ENCODE data around the gene PLSCR1. TPM values are rescaled to one million over a fixed set of nuclear protein-coding genes. Genes with fewer than 3 reads are reported as not detected.

Gene PLSCR1
- total RNA-seq, 1 donor from 2014 or later = 25.4 TPM

GRCh38 chr3:146521394-146521793 lies 23.0 kb downstream of the PLSCR1 start:
- intact Hi-C loops (cut with micrococcal nuclease) = no loop called here
- H3K36me3 ChIP-seq = peaks cover 39% of the 10 kb centered on the region
- no peak for TF ChIP-seq CTCF (IDR thresholded peaks at IDR 0.05; ENCODE audit: borderline replicate concordance)

GRCh38 chr3:146519810-146520209 lies 24.6 kb downstream of the PLSCR1 start:
- DNase-seq = no peak
- Histone ChIP-seq H3K9me3 (replicated peaks) (no peaks in the 10 kb centered on the region), H3K27ac (replicated peaks) (no peak overlapping the region), H3K36me3 (peaks cover 47% of the 10 kb centered on the region), H3K4me1 (peaks cover 22% of the 10 kb centered on the region), H3K4me3 (no peak overlapping the region), H3K27me3 (ENCODE audit: low read depth) (no peaks in the 10 kb centered on the region)
- TF ChIP-seq CTCF (IDR thresholded peaks at IDR 0.05; ENCODE audit: borderline replicate concordance) = no peak
- intact Hi-C loops (cut with micrococcal nuclease) = no loop called here

More at GRCh38 chr3:146521394-146521793, 23.0 kb downstream of the PLSCR1 start:
- Histone ChIP-seq H3K27ac (replicated peaks) (no peak overlapping the region), H3K27me3 (ENCODE audit: low read depth) (no peaks in the 10 kb centered on the region), H3K9me3 (replicated peaks) (no peaks in the 10 kb centered on the region), H3K4me3 (no peak overlapping the region), H3K4me1 (peaks cover 28% of the 10 kb centered on the region)
- DNase-seq = no peak

GRCh38 chr3:146517684-146518435 lies 26.5 kb downstream of the PLSCR1 start:
- no peak for TF ChIP-seq CTCF (IDR thresholded peaks at IDR 0.05; ENCODE audit: borderline replicate concordance)
- DNase-seq = no peak
- no peaks in the 10 kb centered on the region for H3K27me3 ChIP-seq (ENCODE audit: low read depth)
- intact Hi-C loops (cut with micrococcal nuclease) = no loop called here
- peaks cover 48% of the 10 kb centered on the region for H3K36me3 ChIP-seq
- H3K4me1 ChIP-seq = peaks cover 25% of the 10 kb centered on the region
- no peak overlapping the region for H3K27ac ChIP-seq (replicated peaks)
- H3K9me3 ChIP-seq (replicated peaks) = no peaks in the 10 kb centered on the region
- H3K4me3 ChIP-seq = no peak overlapping the region

- DNase-seq = no peak
- intact Hi-C loops (cut with micrococcal nuclease) = no loop called here
- TF ChIP-seq CTCF (IDR thresholded peaks at IDR 0.05; ENCODE audit: borderline replicate concordance) = no peak
These were observed 30.9 kb downstream of the PLSCR1 start for GRCh38 chr3:146513386-146514051.

GRCh38 chr3:146511402-146512134 lies 32.8 kb downstream of the PLSCR1 start:
- intact Hi-C loops (cut with micrococcal nuclease) = no loop called here
- Histone ChIP-seq H3K4me3 (no peak overlapping the region), H3K36me3 (peaks cover 23% of the 10 kb centered on the region), H3K4me1 (peaks cover 18% of the 10 kb centered on the region), H3K9me3 (replicated peaks) (no peaks in the 10 kb centered on the region), H3K27ac (replicated peaks) (no peak overlapping the region), H3K27me3 (ENCODE audit: low read depth) (no peaks in the 10 kb centered on the region)
- DNase-seq = no peak
- no peak for TF ChIP-seq CTCF (IDR thresholded peaks at IDR 0.05; ENCODE audit: borderline replicate concordance)

More at GRCh38 chr3:146513386-146514051, 30.9 kb downstream of the PLSCR1 start:
- H3K9me3 ChIP-seq (replicated peaks) = no peaks in the 10 kb centered on the region
- H3K4me3 ChIP-seq = no peak overlapping the region
- peaks cover 25% of the 10 kb centered on the region for H3K4me1 ChIP-seq
- no peaks in the 10 kb centered on the region for H3K27me3 ChIP-seq (ENCODE audit: low read depth)
- H3K36me3 ChIP-seq = peaks cover 23% of the 10 kb centered on the region
- H3K27ac ChIP-seq (replicated peaks) = no peak overlapping the region
